K562 (cell line): ENCODE results near the gene PLCD4. TPM values are rescaled to one million over a fixed set of nuclear protein-coding genes. Genes with fewer than 3 reads are reported as not detected.
A peak's percentile ranks its signal among the peaks of the same experiment; 100 is the strongest.

Experiments
- ATAC-seq: fragments of 200-7000 bp; cut with Tn5 transposase; 3 replicates; pipeline ENCODE4 v1.9.1; 2020; ENCODE audit warnings: moderate library complexity
- BruUV-seq: library from RNA; stranded (reverse); fragments of 400-500 nt; replicated peaks from 2 replicates; lab custom pipeline; 2021; lab: Mats Ljungman, UMichigan
- CTCF ChIA-PET: fragments of 300-600 bp; formaldehyde crosslinking; extraction: SDS; loops from one replicate; lab custom pipeline; 2021; ENCODE audit warnings: low intra/inter-chr PET ratio; lab: Yijun Ruan, JAX
- POLR2A ChIA-PET: fragments of 300-600, 350-650 bp; sonication (Branson Sonifier 250); formaldehyde crosslinking; extraction: SDS; loops from one replicate; lab custom pipeline; 2021; ENCODE audit warnings: antibody characterized with exemption, inconsistent platforms; lab: Yijun Ruan, JAX
- DNase-seq, 4 experiments: peaks; one replicate each; pipeline versions ENCODE4 v3.0.0 to v3.0.0-alpha.2; 2011 to 2018; ENCODE audit warnings: low spot score in 3 of 4, mixed read lengths in 3 of 4; ENCODE audit errors: extremely low read depth in 1 of 4
- FAIRE-seq: peaks from 2 replicates; lab custom pipeline; 2011; peaks lifted over from hg19 to GRCh38; lab: Jason Lieb, UNC
- H2AFZ ChIP-seq: 2 replicates; pipeline ENCODE4 v1.6.0; 2011; ENCODE audit warnings: low read depth, low read length, control low read depth, inconsistent platforms
- H3K27ac ChIP-seq: fragments of 200-600 bp; 3 replicates; pipeline ENCODE4 v1.8.0; 2011; ENCODE audit warnings: low read depth, mild to moderate bottlenecking, control low read depth, inconsistent platforms, low read length, moderate library complexity, mixed read lengths; ENCODE audit errors: extremely low read depth
- H3K27me3 ChIP-seq, 2 experiments: fragments of 300-600 bp in 1 of 2; 2 replicates in 1 of 2; 3 replicates in 1 of 2; pipeline versions ENCODE4 v1.6.0 to v1.8.0; 2011; ENCODE audit warnings: inconsistent platforms in 2 of 2, low read length in 2 of 2, mild to moderate bottlenecking in 1 of 2, mixed read lengths in 1 of 2, moderate library complexity in 1 of 2; ENCODE audit not compliant: control insufficient read depth in 2 of 2, insufficient read depth in 2 of 2
- H3K36me3 ChIP-seq: fragments of 300-600 bp; 3 replicates; pipeline ENCODE4 v1.8.0; 2011; ENCODE audit warnings: mild to moderate bottlenecking, low read length, inconsistent platforms; ENCODE audit not compliant: control insufficient read depth, insufficient read depth
- H3K4me1 ChIP-seq, 2 experiments: fragments of 200-600 bp in 1 of 2; replicated peaks in 1 of 2; 2 replicates in 1 of 2; 3 replicates in 1 of 2; pipeline versions ENCODE4 v1.5.1 to v1.8.0; 2011; ENCODE audit warnings: inconsistent platforms in 2 of 2, low read length in 2 of 2, mild to moderate bottlenecking in 1 of 2, mixed read lengths in 1 of 2, moderate library complexity in 1 of 2; ENCODE audit not compliant: control insufficient read depth in 2 of 2, insufficient read depth in 2 of 2
- H3K4me2 ChIP-seq: 2 replicates; pipeline ENCODE4 v1.6.1; 2011; ENCODE audit warnings: low read length, control low read depth, inconsistent platforms, mixed read lengths; ENCODE audit not compliant: insufficient read depth
- H3K4me3 ChIP-seq: fragments of 200-600 bp; sonication (generic), shearing (Covaris generic); 2 replicates; pipeline ENCODE4 v1.5.1; 2016; ENCODE audit warnings: control low read depth, inconsistent platforms
- H3K79me2 ChIP-seq: fragments of 200-600 bp; 3 replicates; pipeline ENCODE4 v1.8.0; 2011; ENCODE audit warnings: low read length, inconsistent platforms; ENCODE audit not compliant: control insufficient read depth, insufficient read depth
- H3K9ac ChIP-seq, 2 experiments: 2 replicates each; pipeline versions ENCODE4 v1.6.0 to v1.6.1; 2011; ENCODE audit warnings: low read depth in 2 of 2, low read length in 2 of 2, control low read depth in 1 of 2, inconsistent platforms in 1 of 2, mild to moderate bottlenecking in 1 of 2, mixed read lengths in 1 of 2; ENCODE audit not compliant: insufficient read depth in 1 of 2
- H3K9me1 ChIP-seq: one replicate; pipeline ENCODE4 v1.6.0; 2011; ENCODE audit warnings: inconsistent platforms, mild to moderate bottlenecking, low read length, moderate library complexity; ENCODE audit not compliant: control insufficient read depth, insufficient read depth
- H3K9me3 ChIP-seq: replicated peaks from 2 replicates; pipeline ENCODE4 v1.5.1; 2011; ENCODE audit warnings: low read depth, low read length, inconsistent platforms; ENCODE audit not compliant: control insufficient read depth, insufficient read depth
- H4K20me1 ChIP-seq: replicated peaks from 2 replicates; pipeline ENCODE4 v1.6.1; 2011; ENCODE audit warnings: low read length, inconsistent platforms, mixed read lengths; ENCODE audit not compliant: control insufficient read depth, insufficient read depth
- ATF3 ChIP-seq, 2 experiments: fragments of 450-650 bp in 1 of 2; sonication (generic) in 1 of 2; formaldehyde crosslinking in 1 of 2; IDR thresholded peaks in 1 of 2; conservative IDR thresholded peaks in 1 of 2; 2 replicates each; pipeline versions ENCODE4 v1.6.1 to v1.8.1; 2016 to 2023; ENCODE audit warnings: mild to moderate bottlenecking in 2 of 2, moderate library complexity in 2 of 2, inconsistent platforms in 1 of 2, missing genetic modification reagents in 1 of 2
- ZNF354B ChIP-seq: fragments of 250-450 bp; sonication (Bioruptor Pico); IDR thresholded peaks from 2 replicates; pipeline ENCODE4 v1.4.0; 2020
- WGBS: fragments of 100-300 bp; shearing (Covaris generic); methylation state at CpG from one replicate; pipeline ENCODE4 v1.1.6; 2016; ENCODE audit warnings: low coverage, mixed read lengths; ENCODE audit not compliant: insufficient coverage; ENCODE audit errors: missing lambda C conversion rate; 5-methylcytosine and 5-hydroxymethylcytosine counted together
- in situ Hi-C: fragments of 300-500 bp; cut with MboI; formaldehyde crosslinking; loops from 4 replicates; pipeline ENCODE4 v1.15.0; 2018; ENCODE audit warnings: inconsistent platforms, mixed read lengths
- intact Hi-C: fragments of 100-400 bp; cut with micrococcal nuclease; formaldehyde crosslinking; loops from 2 replicates; pipeline ENCODE4 v1.14.2; 2022
- polyA plus RNA-seq, 8 experiments: library from polyadenylated mRNA; depleted of rRNA in 4 of 8; stranded (reverse) in 5 of 8; unstranded in 3 of 8; fragments of >200 nt; fragmentation: Nextera tagmentation in 2 of 8; fragmentation: Illumina TruSeq in 1 of 8; extraction: Ambion mirVana in 2 of 8; extraction: Trizol in 1 of 8; gene quantifications; 2 replicates each; pipeline versions ENCODE4 v1.2.1 to v1.2.3, GENCODE V29; 2011 to 2014; ENCODE audit warnings: inconsistent platforms in 1 of 8, missing spikeins in 1 of 8
- total RNA-seq, 7 experiments: library from RNA; depleted of rRNA in 6 of 7; stranded (reverse); fragments of >200 nt in 6 of 7; fragmentation: Illumina TruSeq in 2 of 7; extraction: Trizol in 2 of 7; gene quantifications; 2 replicates each; pipeline versions ENCODE4 v1.2.1 to v1.2.3, GENCODE V29; 2011 to 2021; ENCODE audit warnings: low replicate concordance in 1 of 7

Gene PLCD4
- total and polyA plus RNA-seq, 9 of the 15 experiments (the other 6 are each of a cell fraction or from before 2014, with no cell fraction given) = 0.13 to 0.38 TPM; not detected in 7

- Histone ChIP-seq H3K27ac (no peak overlapping the region), H3K36me3 (peaks cover 65% of the 10 kb centered on the region), H3K27me3 (no peaks in the 10 kb centered on the region), H3K9me3 (no peaks in the 10 kb centered on the region), H3K4me3 (no peak overlapping the region), H3K4me1 (no peaks in the 10 kb centered on the region), H4K20me1 (no peaks in the 10 kb centered on the region), H2AFZ (no peak overlapping the region), H3K79me2 (peaks cover 31% of the 10 kb centered on the region), H3K9ac (no peak overlapping the region), H3K9me1 (peaks cover 3% of the 10 kb centered on the region), H3K4me2 (no peak overlapping the region)
- no peak for DNase-seq
- whole genome bisulfite sequencing = 63% methylated on average over 1 of the region's 7 CpGs
- intact Hi-C loops = no loop called here
- ChIA-PET CTCF (no interaction called here), POLR2A (interaction anchor here (0.6 to 1.2 kb wide), 2 partner anchors 20 to 207 kb away, joined by 3 to 4 read pairs; no protein-coding TSS in a partner anchor)
- ATAC-seq = no peak
- no peak for FAIRE-seq
- in situ Hi-C loops = no loop called here
- no TSS peak for BruUV-seq
- no peak for TF ChIP-seq ZNF354B (CRISPR knock-in tag)
- TF ChIP-seq ATF3 (IDR thresholded peaks at IDR 0.05) = peak; percentile 59
- no peak for TF ChIP-seq ATF3 (CRISPR knock-in tag; conservative IDR thresholded peaks at IDR 0.05)
Observed at GRCh38 chr2:218582076-218582475, 25.6 kb upstream of the PLCD4 start.
